Measurements from ENCODE around the gene DAB2IP.

- TF ChIP-seq CTCF (IDR thresholded peaks at IDR 0.05; ENCODE audit: borderline replicate concordance, extremely low read depth, low read length, poor library complexity, severe bottlenecking) = no peak
- TF ChIP-seq EZH2 (IDR thresholded peaks at IDR 0.05; ENCODE audit: borderline replicate concordance, low read depth, low read length, severe bottlenecking) = no peak
These were observed 165.5 kb downstream of the DAB2IP start for GRCh38 chr9:121816845-121817450.

All from DND-41 (cell line).